NCI-H446 treated with DMSO at 0.1 percent for 48 hours (cell line): ENCODE results near the gene DNM3.
"Not testable (repeated sequence)": the region's sequence is repeated elsewhere in the genome, so short reads cannot be mapped to it uniquely, and the experiment has no call there.

ENCODE experiments used
- DNase-seq: peaks from one replicate; lab custom pipeline; 2025; lab: John Stamatoyannopoulos, UW

Gene DNM3

GRCh38 chr1:172024944-172025738 lies 183.8 kb downstream of the DNM3 start:
- not testable (repeated sequence) for DNase-seq

- DNase-seq = no peak
These were observed 199.2 kb downstream of the DNM3 start for GRCh38 chr1:172040466-172040865.

DNA sequence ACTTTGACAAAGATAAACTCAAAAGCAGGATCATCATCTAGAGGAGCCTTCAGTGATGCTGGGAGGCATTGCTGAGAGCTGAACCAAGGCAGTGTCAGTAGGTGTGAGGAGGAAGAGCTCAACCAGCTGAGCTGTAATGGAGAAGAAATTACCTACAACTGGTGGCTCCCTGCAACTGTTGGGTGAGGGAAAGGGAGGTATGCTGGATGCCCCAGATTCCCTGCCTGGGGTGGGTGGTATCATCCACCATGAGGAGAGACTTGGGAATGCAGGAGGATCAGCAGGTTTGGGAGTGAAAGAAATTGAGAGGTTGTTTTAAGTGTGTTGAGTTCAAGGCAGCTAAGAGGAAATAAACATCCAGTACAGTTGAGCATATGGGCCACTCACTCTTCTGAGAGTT lies 199.8 kb downstream of the DNM3 start:
- no peak for DNase-seq

- no peak for DNase-seq
These were observed 200.4 kb downstream of the DNM3 start for GRCh38 chr1:172041742-172042141.

DNA sequence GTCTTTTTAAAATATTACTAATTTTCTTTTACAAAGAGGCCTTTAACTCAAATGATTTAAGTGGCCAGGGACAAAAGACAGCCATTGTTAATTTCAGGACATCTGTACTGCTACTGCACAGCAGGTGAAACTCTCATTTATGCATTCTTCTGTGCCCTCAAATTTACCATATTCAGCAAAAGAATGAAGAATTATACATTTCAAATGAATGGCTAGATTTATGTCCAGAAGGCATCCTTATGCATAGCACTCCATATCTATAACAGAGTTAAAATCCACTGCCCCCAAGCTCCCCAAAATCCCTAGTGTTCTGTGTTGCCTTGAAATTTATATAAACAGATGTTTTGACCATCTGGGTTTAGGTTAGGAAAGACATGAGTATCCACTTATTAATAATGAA lies 202.6 kb downstream of the DNM3 start:
- no peak for DNase-seq

- no peak for DNase-seq
These were observed 210.6 kb downstream of the DNM3 start for GRCh38 chr1:172051898-172052297.

- no peak for DNase-seq
These were observed 212.9 kb downstream of the DNM3 start for GRCh38 chr1:172054172-172054571.

GRCh38 chr1:172055816-172056419 lies 214.6 kb downstream of the DNM3 start:
- not testable (repeated sequence) for DNase-seq

DNA sequence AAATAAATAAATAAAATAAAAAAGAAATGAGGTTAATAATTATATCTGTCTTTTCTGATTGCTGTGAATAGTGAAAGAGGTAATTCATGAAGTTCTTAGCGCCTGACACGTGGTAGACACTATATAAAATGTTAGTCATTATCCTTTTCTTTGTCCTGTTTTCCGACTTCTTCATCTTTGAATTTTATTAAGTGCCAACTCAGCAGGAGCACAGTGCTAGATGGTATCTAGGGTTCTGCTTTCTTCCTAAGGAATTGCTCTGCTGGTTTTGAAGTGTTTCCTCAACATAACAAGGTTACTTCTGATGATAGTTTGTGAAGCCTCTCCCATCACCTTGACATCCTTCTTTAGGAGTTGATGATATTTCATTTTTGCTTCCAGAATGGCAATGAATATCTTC lies 227.0 kb downstream of the DNM3 start:
- DNase-seq = no peak

- no peak for DNase-seq
These were observed 227.8 kb downstream of the DNM3 start for GRCh38 chr1:172069051-172069450.

DNA sequence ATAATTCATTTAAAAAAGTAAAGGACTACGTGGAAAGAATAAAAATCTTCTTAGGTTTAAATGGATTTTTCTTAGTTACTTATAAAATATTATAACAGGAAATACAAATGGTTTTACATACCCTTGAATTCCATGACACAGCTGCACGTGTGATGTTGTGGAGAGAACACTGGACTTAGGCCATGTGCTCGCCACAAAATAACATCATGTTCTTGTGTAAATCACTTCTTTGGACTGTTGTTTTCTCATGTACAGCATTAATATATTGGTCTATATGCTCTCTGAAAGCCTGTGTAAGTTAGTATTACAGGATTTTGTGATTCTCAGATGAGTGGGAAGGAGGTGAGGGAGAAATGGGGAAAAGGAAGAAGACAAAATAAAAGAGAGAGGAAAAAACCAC lies 228.2 kb downstream of the DNM3 start:
- DNase-seq = no peak

GRCh38 chr1:172070055-172070454 lies 228.8 kb downstream of the DNM3 start:
- no peak for DNase-seq

- no peak for DNase-seq
These were observed 230.4 kb downstream of the DNM3 start for GRCh38 chr1:172071746-172072145.

- not testable (repeated sequence) for DNase-seq
These were observed 238.6 kb downstream of the DNM3 start for GRCh38 chr1:172079859-172080258.

- no peak for DNase-seq
These were observed 241.9 kb downstream of the DNM3 start for GRCh38 chr1:172083191-172083590.

- no peak for DNase-seq
These were observed 243.6 kb downstream of the DNM3 start for GRCh38 chr1:172084876-172085275.

DNA sequence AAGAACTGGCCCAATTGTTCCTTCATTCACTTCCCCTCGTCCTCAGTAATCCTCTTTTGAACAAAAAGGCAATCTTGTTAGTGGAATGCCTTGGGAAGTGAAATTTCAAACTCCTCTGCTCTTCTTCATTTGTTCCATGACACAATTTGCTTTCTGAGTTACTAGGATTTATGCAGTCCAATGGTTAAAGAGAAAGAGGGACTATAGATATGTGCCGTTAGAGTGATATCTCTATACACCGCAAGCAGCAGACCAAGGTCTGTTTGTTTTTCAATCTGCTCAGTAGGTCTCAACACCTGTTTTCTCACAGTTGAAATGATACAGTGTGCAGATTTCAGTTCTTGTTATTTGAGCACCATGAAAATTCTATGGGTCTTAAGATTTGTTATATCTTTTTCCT lies 244.0 kb downstream of the DNM3 start:
- no peak for DNase-seq

DNA sequence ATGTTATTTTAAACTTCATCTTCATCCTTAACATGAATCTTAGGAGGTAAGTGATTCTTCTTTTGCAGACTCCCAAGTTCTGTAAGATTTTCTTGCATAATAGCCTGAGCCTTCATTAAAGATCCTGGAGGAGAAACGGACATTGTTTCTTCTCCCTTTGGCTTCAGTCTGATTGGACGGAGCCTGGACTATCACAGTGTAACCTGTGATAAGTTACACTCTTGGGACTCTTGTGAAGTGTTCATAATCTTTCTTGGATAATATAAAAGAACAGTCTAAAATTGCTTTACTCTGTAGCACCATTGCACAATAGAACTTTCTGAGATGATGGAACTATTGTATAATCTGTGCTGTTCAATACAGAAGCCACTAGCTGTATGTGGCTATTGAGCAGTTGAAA lies 244.8 kb downstream of the DNM3 start:
- no peak for DNase-seq

GRCh38 chr1:172088256-172088655 lies 247.0 kb downstream of the DNM3 start:
- DNase-seq = no peak

- no peak for DNase-seq
These were observed 248.6 kb downstream of the DNM3 start for GRCh38 chr1:172089768-172090510.

GRCh38 chr1:172090511-172090817 lies 249.2 kb downstream of the DNM3 start:
- DNase-seq = no peak

GRCh38 chr1:172095846-172096245 lies 254.5 kb downstream of the DNM3 start:
- DNase-seq = no peak

GRCh38 chr1:172105230-172105629 lies 263.9 kb downstream of the DNM3 start:
- peak; percentile 27 for DNase-seq
